DOHH2 (cell line): ENCODE results near the gene MUC5AC.

Source experiments
- EZH2phosphoT487 ChIP-seq: fragments of 200-600 bp; sonication (generic); IDR thresholded peaks from 2 replicates; pipeline ENCODE4 v1.6.1; 2017; ENCODE audit warnings: borderline replicate concordance, mild to moderate bottlenecking, antibody characterized with exemption, low read length, moderate library complexity, mixed read lengths
- TF ChIP-seq, protein P1 (sequence below): fragments of 200-600 bp; sonication (generic); IDR thresholded peaks from one replicate; pipeline ENCODE4 v1.5.1; 2014; ENCODE audit warnings: antibody characterized with exemption, mild to moderate bottlenecking, low read depth, low read length; ENCODE audit not compliant: poor library complexity, severe bottlenecking

DNA sequence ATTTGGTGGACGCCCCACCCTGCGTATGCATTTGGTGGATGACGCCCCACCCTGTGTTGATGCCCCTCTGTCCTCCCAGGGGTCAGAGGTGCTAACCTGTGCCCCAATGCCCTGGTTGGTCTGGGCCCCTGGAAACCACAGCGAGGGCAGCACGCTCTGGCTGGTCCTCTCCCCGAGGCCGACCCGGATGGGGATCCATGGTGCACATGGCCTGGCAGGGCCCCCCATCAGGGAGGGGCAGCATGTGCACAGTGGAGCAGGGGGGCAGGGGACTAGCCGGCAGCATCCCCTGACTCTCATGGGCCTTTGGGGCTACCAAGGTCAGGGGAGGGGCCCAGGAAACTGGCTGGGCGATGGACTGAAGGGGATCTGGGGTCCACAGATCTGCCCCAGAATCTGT is 7.6 kb upstream of the MUC5AC start:
- TF ChIP-seq EZH2phosphoT487: no peak
- TF ChIP-seq, protein P1, sequence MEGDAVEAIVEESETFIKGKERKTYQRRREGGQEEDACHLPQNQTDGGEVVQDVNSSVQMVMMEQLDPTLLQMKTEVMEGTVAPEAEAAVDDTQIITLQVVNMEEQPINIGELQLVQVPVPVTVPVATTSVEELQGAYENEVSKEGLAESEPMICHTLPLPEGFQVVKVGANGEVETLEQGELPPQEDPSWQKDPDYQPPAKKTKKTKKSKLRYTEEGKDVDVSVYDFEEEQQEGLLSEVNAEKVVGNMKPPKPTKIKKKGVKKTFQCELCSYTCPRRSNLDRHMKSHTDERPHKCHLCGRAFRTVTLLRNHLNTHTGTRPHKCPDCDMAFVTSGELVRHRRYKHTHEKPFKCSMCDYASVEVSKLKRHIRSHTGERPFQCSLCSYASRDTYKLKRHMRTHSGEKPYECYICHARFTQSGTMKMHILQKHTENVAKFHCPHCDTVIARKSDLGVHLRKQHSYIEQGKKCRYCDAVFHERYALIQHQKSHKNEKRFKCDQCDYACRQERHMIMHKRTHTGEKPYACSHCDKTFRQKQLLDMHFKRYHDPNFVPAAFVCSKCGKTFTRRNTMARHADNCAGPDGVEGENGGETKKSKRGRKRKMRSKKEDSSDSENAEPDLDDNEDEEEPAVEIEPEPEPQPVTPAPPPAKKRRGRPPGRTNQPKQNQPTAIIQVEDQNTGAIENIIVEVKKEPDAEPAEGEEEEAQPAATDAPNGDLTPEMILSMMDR: no peak
